ENCODE results near the gene ABHD12.

ABHD12 gene

GRCh38 chr20:25303292-25304024, 87.2 kb downstream of the ABHD12 start:
- DNase-seq, result no peak

GRCh38 chr20:25302596-25302995, 88.0 kb downstream of the ABHD12 start:
- no peak for DNase-seq

GRCh38 chr20:25301357-25301920, 89.2 kb downstream of the ABHD12 start:
- DNase-seq, result no peak

DNA sequence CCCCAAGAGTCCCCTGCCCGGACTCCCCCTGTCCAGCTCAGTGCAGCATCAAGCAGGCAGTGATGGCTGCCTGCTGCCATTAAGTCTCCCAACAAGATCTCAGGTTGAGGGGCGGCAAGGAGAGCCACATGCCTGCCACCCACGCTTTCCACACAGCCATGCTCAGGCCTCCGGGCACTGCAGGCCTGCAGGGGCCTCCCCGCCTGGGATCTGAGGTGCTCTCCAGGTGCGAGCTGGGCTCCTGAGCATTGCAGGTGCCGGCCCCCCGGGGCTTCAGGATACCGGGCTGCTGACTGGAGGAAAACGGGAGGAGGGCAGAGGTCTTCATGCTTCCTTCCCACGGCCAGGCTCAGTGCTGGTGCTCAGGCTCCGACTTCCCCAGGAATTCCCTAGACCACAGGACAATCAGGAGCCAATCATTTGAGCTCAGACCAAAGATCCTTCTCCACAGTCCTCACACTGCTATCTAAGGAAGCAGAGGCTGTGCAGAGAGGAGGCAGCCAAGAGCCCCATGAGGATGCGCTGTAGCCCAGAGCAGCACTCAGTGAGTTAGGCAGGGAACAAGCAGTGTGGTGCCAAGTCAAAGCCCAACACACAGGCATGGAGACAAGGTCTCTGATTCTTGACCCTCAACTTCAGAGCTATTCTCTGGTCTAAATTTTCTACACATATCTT, 90.0 kb downstream of the ABHD12 start:
- DNase-seq, result no peak

- no peak for DNase-seq
These were observed 90.8 kb downstream of the ABHD12 start for GRCh38 chr20:25299806-25300205.

- no peak for DNase-seq
These were observed 93.3 kb downstream of the ABHD12 start for GRCh38 chr20:25297141-25297905.

DNA sequence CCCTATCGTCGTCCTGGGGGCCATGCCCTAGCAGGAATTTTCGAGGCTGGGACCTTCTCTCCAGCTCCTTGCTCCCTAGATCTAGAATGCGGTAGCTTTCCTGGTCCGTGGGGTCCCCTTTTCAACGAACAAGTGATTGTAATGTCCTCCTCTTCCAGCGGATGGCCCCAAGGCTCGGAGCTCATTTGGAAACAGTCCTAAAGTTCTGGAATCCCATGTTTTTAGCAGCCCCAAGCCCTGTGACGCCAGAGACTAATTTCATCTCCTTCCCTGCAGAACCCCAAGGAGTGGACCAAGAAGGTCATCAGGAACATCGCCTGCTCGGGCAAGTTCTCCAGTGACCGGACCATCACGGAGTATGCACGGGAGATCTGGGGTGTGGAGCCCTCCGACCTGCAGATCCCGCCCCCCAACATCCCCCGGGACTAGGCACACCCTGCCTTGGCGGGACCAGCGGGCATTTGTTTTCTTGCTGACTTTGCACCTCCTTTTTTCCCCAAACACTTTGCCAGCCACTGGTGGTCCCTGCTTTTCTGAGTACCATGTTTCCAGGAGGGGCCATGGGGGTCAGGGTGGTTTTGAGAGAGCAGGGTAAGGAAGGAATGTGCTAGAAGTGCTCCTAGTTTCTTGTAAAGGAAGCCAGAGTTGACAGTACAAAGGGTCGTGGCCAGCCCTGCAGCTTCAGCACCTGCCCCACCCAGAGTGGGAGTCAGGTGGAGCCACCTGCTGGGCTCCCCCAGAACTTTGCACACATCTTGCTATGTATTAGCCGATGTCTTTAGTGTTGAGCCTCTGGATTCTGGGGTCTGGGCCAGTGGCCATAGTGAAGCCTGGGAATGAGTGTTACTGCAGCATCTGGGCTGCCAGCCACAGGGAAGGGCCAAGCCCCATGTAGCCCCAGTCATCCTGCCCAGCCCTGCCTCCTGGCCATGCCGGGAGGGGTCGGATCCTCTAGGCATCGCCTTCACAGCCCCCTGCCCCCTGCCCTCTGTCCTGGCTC, 94.2 kb downstream of the ABHD12 start:
- no peak for DNase-seq

DNA sequence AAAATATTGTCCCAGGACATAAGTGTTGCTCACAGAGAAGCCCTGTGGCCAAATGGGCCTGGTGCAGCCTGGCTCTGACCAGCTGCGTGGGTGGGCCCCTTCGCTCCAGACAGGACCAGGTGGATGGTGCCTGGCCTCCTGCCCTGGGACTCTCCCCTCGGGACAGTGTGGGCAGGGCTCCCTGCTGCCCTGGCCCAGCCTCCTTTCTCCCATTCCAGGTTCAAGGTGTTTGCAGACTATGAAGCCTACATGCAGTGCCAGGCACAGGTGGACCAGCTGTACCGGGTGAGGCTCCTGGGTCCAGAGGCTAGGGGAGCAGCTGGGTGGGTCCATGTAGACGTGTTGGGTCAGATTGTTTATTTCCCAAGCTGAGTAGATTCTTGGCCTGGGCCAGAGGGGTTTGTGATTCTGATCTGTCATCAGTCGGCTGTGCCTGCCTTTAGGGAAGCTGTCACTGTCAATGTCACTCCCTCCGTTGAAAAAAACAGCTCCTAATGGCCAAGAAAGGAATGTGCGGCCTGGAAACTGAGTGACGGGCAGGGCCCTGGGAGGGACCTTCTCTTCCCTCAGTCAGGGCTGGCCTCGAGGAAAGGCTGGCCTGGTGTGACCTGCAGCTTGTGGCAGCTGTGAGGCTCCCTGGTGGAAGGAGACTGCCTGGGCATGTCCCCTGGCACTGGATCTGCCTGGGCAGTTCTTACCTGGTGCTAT, 95.1 kb downstream of the ABHD12 start:
- no peak for DNase-seq

GRCh38 chr20:25294459-25295385, 95.9 kb downstream of the ABHD12 start:
- peak; percentile 53 for DNase-seq

DNA sequence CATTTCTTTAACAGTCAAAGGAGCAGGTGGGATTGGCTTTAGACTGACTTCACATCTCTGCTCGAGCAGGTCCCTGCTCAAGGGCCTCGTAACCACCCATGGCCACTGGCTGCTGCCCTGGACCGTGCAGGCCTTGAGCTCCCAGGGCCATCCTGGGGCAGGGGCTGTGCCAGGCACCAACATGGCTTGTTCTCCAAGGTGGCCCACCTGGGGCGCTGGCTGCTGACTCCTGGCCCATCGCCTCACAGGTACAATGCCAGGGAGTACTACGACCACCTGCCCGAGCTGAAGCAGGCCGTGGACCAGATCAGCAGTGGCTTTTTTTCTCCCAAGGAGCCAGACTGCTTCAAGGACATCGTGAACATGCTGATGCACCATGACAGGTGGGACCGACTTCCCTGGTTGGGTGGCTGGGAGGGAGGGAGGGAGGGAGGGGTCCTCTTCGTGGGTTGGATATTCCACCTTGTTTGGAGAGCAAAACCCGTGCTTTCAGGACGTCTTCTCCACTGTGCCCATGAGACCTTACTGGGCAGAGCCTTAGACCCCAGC, 96.7 kb downstream of the ABHD12 start:
- DNase-seq, result no peak

DNA sequence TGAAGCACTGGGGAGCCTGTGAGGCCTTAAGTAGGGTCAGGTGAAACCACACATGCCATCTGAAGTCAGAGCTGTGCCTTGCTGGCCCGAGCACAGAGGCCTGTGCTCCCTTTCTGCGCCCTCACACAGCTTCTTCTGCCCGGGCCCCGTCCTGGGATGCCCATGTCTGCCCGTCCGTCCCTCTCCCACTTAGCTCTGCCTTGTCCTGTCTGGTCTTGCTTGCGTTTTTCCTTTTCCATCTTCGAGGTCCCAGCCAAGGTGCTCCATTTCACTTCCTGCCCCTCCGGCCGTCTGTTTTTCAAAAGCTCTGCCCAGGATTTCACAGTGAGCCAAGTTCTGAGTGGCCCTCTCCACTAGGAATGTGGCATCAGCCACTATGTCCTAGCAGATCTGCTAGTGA, 97.1 kb downstream of the ABHD12 start:
- DNase-seq, result no peak

GRCh38 chr20:25292176-25292891, 98.3 kb downstream of the ABHD12 start:
- no peak for DNase-seq

GRCh38 chr20:25291432-25292133, 99.1 kb downstream of the ABHD12 start:
- no peak for DNase-seq

GRCh38 chr20:25290646-25291431, 99.8 kb downstream of the ABHD12 start:
- DNase-seq, result no peak

DNA sequence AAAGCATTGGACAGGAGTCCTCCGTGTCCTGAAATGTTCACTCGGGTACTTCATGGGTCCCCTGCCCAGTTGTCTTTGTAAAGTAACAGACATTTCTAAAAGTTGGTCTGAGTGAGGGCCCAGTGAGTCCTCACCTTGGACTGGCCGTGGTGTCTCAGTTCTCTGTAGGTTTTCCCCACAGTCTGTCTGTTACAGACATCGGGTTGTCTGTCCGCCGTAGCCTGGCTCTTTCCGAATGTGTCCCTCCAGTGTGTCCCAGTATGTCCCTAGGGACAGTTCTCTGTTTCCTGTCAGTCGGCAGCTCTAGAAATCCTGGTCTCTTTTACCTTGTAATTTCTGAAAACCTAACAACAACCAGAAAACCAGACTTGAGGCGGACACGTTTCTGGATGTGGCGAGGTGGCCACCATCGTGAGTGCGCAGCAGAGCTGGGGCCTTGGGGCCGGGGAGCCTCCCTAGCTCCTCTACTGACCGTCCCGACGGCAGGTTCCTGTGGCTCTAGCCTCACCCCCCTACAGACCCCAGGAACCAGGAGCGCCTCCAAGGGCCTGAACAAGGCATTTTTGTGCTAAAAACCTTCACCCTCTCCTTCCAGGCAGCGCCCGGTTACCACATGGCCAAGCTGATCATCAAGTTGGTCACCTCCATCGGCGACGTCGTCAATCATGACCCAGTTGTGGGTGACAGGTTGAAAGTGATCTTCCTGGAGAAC, 100.6 kb downstream of the ABHD12 start:
- no peak for DNase-seq

- DNase-seq, result no peak
These were observed 102.1 kb downstream of the ABHD12 start for GRCh38 chr20:25288291-25289181.
